CD4-positive, alpha-beta T cell treated with Interleukin-21 for 1 hour (primary cell): ENCODE data around the gene GDI2.
"Not testable (repeated sequence)": the region's sequence is repeated elsewhere in the genome, so short reads cannot be mapped to it uniquely, and the experiment has no call there.

Experiments
- DNase-seq: peaks from one replicate; pipeline ENCODE4 v3.0.0-alpha.2; 2020

GDI2 gene

DNA sequence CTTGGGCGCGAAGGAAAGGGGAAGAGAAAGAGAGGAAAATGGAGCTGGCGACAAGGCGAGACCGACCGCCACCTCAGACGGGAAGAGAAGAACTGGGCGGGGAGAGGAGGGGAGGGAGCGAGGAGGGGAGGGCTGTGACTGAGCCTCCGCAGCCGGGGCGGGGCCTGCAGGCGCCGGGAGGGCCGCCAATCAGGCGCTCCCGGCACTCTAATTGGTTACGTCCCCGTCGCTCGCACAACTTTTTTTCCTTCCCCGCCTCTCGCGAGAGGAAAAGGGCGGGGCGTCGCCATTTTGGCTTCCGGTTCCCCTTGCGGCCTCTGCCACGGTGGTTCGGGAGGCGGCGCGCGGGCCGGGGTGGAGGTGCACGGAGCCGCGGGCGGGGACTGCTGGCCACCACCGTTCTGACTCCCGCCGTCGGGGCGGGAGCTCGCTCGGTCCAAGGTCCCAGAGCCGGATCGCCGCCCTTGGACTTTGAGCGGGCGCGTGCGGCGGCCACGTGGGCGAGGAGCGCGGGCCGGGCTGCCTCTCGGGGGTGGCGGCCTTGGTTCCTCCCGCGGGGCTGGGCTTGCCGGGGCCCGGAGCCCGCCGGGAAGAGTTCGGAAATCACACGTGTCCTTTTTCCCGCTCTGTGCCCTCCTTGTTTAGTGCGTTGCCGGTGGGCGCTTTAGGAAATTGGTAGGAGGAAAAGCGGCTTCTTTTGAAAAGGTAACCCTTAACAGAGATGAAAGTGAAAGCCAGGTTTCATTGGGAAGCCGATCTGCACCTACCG, at the start of gene GDI2:
TSS of gene GDI2 (minus strand) at position 94 of the 769 bp plus-strand sequence. CDS start 176 bp downstream, outside the sequence.
- DNase-seq: peak; percentile 97

DNA sequence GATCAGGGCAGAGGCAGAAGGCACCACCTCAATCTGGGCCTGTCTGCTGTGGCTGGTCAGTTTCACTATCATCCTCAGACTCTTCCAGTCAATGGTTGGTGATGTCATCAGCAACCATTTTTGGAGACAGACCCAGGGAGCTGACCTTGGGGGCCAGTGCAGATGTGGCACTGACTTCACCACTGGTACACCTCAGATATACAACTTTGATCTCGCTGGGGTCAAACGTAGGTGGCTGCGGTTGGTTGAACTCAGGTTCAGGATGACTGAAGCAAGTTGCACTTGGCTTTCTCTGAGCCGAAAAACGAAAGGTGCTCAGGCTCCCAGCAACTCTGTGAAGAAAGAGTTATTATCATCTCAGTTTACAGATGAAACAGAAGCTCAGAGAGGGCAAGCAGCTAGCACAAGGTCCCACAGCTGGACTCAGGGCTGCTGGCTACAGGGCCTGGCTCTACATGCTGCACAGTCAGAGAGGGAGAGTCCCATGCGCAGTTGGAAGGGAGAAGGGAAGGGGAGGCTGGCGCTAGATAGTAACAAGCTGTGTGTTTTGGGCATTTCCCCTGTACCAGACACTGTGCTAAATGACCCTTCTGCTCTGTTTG, 49.2 kb upstream of the GDI2 start:
- no peak for DNase-seq

DNA sequence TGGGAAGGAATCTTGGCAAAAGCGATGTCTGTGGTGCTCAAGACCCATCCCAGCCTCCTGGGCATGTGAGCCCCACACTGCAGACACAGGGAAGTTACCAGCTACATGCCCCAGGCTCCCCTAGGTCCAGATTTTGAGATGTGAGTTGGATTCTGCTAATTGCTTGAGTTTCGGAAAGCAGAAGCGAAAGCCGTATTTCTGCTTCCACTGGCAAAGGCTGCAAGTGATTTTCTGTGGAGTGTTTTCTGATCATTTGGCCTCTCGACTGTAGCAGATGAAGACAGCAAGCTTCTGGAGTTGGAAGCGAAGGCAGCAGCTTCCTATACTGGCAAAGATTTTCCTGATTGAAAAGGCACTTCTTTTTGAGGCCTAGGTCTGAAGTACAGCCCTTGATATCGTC, 46.8 kb upstream of the GDI2 start:
- DNase-seq: no peak

DNA sequence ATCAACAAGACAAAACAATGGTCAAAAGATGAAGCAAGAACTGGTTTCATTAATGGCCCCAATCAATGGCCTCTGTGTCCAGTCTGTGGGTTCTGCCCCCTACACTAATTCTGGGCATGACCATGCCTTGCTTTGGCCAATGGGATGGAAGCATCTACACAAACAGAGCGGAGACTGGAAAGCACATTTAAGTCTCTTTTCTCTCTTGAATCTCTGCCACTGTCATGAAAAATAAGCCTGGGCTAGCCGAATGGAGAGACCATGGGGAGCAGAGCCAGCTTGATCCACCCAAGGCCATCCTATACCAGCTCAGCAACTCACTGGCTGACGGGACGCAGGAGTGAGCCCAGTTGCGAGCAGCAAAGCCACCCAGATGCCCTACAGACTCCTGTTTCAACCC, 45.6 kb upstream of the GDI2 start:
- no peak for DNase-seq

DNA sequence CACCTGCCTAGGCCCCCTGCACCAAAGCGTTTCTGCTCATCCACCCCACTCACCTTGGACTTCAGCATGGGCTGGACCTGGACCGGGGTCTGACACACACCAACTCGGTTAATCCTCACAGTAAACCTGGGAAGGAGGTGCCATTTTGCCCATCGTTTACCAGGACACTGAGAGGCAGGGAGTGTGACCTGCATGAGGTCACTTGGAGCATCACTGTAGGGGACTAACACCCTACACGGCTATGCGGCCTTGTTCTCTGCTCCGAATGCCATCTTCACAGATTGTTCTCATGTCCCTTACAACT, 43.4 kb upstream of the GDI2 start:
- no peak for DNase-seq

DNA sequence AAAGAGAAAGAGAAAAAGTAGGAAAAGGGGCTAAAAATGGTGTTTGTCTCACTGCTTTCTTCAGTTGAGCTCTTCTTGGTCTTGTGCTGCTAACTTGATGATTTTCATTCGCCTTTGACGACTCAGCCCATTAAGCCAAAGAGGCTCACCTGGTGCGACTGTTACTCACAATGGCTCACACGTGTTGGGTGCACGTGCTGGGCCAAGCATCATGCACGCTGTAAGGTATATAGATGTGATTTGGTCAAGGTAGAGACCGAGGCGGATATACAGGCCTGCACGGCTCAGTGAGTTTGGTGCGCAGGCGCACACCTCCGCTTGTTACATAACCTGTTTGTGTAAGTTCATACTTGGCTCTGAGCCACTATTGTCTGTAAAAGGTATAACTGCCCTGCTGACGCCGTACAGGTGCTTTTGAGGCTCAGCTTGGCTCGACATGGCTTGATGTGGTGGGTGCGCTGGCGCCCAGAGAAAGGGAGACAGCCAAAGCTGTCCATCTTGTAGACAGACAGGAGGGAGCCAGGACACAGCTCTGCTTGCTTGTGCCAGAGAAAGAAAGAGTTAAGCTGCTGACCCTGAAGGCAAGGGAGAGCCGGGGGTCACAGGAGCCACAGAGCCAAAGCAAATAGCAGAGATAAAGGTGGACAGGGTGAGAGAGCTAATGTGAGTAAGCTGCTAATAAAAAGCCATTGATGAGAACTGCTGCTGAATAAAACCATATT, 42.9 kb upstream of the GDI2 start:
- no peak for DNase-seq

DNA sequence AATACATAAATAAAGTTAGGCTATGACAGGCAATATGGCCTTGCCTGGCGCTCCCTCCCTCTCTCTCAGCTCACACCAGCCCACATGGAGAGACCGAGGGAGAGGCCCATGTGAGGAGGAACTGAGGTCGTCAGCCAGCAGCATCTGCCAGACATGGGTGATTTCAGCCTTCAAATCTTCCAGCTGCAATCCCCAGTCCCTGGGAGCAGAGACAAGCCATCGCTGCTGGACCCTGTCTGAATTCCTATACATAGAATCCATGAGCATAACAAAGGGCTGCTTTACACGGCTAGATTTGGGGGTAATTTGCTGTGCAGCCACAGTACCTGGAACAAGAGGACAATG, 40.9 kb upstream of the GDI2 start:
- DNase-seq: no peak

DNA sequence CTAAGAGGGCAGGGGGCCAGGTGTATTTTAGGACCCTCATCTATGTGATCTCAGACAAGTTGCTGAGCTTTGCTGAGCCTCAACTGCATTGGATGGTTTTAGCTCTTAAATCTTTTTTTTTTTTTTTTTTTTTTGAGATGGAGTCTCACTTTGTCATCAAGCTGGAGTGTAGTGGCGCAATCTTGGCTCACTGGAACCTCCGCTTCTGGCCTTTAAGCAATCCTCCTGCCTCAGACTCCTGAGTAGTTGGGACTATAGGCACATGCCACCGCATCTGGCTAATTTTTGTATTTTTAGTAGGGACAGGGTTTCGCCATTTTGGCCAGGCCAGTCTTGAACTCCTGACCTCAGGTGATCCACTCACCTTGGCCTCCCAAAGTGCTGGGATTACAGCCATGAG, 33.4 kb upstream of the GDI2 start:
- DNase-seq: not testable (repeated sequence)

DNA sequence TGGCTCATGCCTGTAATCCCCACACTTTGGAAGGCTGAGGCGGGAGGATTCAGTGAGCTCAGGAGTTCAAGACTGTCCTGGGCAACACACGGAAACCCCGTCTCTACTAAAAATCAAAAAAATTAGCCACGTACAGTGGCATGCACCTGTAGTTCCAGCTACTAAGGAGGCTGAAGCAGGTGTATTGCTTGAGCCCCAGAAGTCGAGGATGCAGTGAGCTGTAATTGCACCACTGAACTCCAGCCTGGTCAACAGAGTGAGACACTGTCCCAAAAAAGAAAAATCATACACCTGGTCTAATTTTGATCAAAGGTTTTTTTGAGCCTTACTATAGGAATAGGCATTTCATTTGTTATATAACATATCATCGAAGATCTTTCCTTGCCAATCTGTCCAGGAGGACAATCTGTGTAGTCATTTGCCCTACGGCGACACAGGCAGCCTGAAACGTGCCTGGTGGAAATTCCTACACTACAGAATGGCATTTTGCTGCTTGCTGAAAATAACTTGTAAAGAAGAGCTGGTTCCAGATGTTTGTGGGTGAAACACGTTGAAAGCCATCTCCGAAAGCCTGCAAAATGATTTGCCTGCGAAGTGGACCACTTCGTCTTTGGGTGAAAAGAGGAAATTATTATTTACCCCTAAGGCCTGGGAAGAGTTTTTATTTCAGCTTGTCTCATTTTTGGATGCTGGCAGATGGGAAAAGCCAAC, 31.3 kb upstream of the GDI2 start:
- no peak for DNase-seq

DNA sequence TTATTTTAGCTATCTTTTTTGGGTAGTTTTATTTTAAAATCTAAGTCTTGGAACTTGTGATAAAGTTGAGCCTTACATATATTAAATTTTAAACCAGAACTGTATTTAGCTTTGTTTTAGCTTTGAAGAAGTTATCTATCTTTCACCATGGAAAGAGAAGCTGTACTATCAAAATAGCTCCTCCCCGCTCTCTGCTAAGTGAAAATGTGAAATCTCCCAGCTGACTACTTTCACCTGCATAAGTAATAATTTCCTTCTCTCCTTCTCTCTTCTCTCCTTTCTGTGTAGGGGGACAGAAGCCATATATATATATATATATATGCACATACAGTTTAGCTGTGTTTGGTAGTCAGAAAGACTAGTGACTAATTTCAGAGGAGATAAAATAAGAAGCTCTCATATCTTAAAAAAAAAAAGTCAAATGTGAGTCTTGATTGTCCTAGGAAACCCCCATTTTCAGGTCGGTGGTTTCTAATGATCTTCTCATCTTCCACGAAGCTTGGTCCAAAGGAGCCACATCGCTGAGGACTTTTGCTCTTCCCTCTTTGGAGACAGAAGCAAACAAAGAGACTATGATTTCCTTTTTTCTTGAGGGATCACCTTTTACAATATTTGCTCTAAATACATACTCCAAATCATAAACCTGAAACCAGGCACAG, 30.6 kb upstream of the GDI2 start:
- no peak for DNase-seq

DNA sequence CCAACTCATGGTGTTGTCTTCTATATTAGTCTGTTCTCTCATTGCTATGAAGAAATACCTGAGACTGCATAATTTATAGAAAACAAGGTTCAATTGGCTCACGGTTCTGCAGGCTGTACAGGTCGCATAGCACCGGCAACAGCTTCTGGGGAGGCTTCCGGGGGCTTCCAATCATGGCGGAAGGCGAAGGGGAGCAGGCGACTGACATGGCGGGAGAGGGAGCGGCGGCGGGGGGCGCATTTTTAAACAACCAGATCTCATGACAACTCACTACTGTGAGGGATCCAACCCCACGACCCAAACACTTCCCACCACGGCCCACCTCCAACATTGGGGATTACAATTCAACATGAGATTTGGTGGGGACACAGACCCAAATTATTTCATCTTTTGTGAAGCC, 28.7 kb upstream of the GDI2 start:
- no peak for DNase-seq

DNA sequence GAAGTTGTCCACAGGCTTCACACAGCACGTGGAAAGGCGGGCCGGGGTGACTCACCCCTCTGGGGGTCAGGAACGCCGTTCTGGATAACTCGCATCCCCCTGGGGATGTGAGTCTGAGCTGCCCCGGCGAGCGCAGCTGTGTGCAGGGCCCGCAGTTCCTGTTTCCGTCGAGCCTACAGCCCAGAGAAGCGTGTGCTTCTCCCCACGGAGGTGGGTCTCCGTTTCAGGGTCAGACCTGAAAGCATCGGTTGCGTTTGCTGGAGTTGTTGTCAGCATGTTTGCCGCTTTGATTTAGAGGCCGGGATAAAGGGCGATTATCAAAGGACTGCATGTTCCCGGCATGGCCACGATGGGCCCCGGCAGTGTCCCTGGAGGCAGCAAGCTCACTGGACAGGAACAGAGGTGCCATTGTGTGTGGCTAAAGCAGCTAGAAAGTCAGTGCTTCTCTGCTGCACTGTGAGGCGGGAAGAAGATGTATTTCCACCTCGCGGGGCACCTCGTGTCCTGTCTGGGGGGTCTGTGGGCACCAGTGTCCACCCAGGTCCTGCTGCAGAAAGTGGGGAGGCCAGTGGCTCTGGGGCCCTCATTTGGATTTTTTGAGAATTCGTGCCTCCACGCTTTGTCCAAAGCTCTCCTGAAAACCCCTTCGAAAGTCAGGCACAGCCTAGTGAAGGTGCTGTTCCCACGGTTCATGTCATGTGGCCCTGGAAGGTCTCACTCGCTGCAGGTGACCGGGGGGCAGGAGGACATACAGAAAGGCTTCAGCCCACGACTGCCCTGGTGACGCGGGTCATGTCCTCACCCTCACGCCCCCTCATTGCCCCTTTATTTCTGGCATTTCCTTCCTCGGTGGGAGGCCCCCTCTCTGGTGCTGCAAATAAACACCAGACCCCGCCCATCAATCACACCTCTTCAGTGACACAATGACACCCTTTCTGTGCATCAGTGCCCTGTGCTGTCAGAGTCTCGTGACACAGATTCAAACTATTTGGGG, 27.4 kb upstream of the GDI2 start:
- DNase-seq: no peak

DNA sequence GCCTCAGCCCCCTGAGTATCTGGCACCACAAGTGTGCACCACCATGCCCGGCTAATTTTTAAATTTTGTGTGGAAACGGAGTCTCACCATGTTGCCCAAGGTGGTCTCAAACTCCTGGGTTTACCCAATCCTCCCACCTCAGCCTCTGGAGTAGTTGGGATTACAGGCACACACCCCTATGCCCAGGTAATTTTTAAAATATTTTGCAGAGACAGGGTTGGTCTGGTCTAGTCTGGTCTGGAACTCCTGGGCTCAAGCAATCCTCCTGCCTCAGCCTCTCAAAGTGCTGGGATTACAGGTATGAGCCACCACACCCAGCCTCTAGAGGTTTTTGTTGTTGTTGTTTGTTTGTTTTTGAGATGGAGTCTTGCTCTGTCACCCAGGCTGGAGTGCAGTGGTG, 22.9 kb upstream of the GDI2 start:
- not testable (repeated sequence) for DNase-seq

DNA sequence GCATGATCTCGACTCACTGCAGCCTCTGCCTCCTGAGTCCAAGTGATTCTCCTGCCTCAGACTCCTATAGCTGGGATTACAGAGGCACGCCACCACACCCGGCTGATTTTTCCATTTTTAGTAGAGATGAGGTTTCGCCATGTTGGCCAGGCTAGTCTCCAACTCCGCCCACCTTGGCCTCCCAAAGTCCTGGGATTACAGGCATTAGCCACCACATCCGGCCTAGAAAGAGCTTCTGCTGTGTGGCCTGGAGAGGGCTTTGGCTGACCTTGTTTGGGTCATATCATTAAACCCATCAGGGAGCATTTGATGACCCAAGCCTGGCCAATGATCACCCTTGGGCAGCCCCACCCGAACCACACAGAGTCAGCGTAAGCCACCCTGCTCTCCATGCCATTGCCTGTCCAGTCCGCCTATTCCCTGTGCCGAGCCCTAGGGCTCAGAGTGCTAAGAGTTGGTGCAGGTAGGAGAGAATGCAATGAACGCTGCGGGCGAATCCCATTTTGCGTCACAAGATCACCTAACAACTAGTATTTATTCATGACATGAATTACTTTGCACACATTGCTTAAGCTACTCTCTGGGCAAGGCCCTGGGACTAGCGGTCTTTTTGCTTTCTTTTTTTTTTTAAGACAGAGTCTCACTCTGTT, 22.3 kb upstream of the GDI2 start:
- DNase-seq: no peak

DNA sequence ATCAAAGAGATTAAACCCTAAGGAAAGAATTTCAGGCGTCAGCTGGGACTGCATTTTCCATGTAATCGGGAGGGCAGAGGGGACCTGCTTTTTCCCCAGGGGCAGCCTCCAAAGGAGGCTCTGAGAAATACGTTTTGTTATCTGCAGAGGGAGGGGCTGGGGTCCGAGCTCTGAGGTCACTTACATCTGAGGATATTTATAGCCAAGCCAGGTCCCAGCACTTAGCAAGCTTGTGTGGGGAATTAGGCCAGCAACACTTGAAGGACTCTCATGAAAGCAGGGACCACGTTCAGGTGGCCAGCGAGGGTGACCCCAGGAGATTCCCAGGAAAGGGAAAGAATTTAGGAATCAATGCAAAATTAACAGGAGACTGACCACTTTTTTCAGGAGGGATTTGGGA, 20.6 kb upstream of the GDI2 start:
- no peak for DNase-seq

DNA sequence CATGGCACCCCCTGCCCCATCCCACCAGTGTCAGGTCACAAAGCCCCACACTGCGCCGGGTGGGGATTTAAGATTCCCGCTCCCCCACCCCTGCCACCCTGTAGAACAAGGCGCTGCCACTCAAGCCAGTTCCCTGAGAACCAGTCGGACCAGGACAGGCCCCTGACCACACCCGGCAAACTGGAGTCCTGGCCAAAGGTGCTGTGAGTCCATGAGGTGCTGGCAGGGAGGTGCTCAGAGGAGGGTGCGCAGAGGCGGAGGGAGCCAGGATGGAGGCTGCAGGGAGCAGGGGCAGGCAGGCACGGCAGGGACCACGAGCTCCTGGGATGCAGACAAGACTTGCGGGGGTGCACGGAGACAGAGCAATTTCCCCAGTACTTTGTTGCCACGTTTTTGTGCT, 19.7 kb upstream of the GDI2 start:
- DNase-seq: no peak

DNA sequence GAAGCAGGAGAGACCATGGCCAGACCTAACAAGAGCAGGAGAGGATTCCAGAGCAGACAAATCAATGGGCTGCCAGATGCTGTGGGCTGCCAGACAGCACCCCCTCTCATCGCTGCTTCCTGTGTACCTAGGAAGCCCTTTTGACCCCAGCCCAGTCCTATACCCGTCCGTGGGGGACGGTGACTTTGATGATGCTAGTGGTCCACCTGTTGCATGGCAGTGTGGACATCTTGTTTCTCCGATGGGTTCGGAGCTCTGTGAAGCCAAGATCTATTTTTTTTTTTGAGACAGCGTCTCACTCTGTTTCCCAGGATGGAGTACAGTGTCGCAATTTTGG, 18.2 kb upstream of the GDI2 start:
- no peak for DNase-seq

DNA sequence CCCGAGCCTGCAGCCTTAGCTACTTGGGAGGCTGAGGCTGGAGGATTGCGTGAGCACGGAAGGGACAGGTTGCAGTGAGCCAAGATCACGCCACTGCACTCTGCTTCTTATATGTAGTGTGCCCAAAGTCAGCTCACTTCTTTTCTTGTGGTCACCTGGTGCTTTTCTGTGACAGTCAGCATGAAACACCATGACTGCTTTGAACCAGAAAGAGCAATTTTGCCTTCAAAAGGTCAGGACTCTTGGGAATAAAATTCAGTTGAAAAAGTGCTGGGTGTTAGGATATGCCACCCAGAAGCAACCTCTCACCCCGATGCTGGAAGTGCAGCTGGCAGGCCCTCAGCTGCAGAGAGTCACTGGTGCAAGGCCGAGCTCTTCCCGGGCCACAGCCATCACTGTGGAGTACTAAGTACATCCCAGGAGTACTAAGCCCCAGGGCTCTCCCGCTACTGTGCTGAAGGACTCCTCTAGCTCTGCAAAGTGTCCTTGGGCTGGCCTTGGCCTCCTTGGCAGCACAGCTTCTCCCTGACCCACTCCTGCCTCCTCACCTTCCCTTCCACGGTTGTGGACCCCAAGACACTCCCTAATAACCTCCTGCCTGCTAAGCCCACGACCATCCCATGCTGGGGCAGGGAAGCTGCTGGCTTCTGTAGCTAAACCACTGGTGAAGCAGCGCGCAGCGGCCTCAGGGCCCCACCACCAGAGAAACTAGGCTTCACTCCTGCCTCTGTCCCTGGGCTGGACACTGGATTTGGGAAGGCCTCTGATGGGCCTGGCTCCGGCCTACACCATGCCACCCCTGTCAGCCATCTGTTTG, 17.6 kb upstream of the GDI2 start:
- DNase-seq: no peak

DNA sequence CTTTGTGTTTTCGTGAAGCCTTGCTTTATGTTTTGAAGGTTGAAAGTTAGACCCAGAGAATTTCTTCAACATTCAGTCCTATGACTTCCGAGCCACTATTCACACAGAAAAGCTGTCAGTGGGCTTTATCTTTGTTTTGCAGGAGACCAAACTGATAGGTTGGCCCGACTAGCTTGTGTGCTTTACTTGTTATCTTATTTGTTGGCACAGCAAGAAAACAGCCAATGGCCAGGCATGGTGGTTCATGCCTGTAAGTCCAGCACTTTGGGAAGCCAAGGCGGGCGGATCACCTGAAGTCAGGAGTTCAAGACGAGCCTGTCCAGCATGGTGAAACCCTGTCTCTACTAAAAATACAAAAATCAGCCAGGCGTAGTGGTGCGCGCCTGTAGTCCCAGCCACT, 16.0 kb upstream of the GDI2 start:
- no peak for DNase-seq

DNA sequence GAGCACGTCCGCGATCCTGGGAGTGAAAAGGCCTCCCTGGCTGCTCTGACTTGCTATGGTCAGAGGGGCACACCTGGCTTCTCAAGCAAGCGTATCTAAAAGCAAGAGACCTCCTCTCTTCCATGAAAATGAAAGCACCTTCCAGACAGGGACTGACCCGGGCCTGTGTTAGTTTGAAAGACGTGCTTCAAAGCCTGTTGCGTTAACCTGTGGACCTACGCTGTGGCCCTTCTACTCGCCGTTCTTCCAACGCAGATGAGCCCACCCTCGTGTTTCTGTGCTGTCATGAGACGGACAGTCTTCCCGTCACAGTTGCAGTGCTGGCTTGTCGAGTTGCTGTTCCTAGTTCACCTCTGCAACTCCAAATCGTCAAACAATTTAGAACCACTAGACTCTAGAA, 15.5 kb upstream of the GDI2 start:
- DNase-seq: no peak

DNA sequence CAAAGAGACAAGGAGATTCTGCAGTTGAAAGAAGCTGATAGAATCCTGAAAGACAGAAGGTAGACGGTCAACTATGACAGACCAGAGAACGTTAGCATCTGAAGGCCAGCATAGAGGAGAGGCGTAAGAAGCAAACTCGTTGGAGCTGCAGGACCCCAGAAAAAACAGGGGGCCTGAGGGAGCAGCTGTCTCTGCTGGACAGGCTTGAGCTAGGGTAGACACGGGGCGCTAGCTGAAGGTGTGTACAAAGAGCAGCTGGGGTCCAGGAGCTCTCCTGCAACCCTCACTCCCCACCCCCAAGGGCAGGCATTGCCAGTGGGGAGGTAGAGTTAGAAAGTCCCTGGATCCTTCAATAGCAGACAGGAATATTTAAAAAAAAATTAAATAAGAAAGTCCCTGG, 14.6 kb upstream of the GDI2 start:
- no peak for DNase-seq
